A673 (cell line): ENCODE measurements around the gene NUP210L.

Experiments used
- CTCF ChIP-seq: fragments of 300-800, 200-600 bp; sonication (generic); conservative IDR thresholded peaks from 2 replicates; pipeline ENCODE4 v1.5.1; 2017; ENCODE audit warnings: low read depth, mild to moderate bottlenecking, antibody characterized with exemption, low read length, moderate library complexity, mixed read lengths
- EZH2 ChIP-seq: fragments of 200-600 bp; sonication (generic); IDR thresholded peaks from 2 replicates; pipeline ENCODE4 v1.6.1; 2017; ENCODE audit warnings: borderline replicate concordance, low read depth, mild to moderate bottlenecking, mixed read lengths, antibody characterized with exemption, low read length; ENCODE audit not compliant: poor library complexity, severe bottlenecking

GRCh38 chr1:153995640-153996039, 159.2 kb downstream of the NUP210L start:
- TF ChIP-seq CTCF (no peak), EZH2 (no peak)
